HG02870 (cell line): Measurements from ENCODE around the gene AFTPH.
A peak's percentile ranks its signal among the peaks of the same experiment; 100 is the strongest.

Experiments
- ATAC-seq: cut with Tn5 transposase; IDR thresholded peaks from one replicate; pipeline ENCODE4 v1.9.1; 2021; ENCODE audit warnings: mild to moderate bottlenecking, moderate library complexity; ENCODE audit not compliant: unreplicated experiment

The AFTPH gene

GRCh38 chr2:64582774-64583340 is 58.7 kb downstream of the AFTPH start:
- peak; percentile 85 for ATAC-seq

GRCh38 chr2:64586054-64586453 is 61.9 kb downstream of the AFTPH start:
- no peak for ATAC-seq

- ATAC-seq = no peak
Observed at GRCh38 chr2:64586883-64587481, 62.9 kb downstream of the AFTPH start.

GRCh38 chr2:64587561-64587960 is 63.4 kb downstream of the AFTPH start:
- no peak for ATAC-seq

GRCh38 chr2:64591188-64591587 is 67.1 kb downstream of the AFTPH start:
- no peak for ATAC-seq

- no peak for ATAC-seq
Observed at GRCh38 chr2:64593035-64593655, 69.0 kb downstream of the AFTPH start.

- ATAC-seq = no peak
Observed at GRCh38 chr2:64594226-64594989, 70.3 kb downstream of the AFTPH start.

- no peak for ATAC-seq
Observed at GRCh38 chr2:64595397-64596176, 71.5 kb downstream of the AFTPH start.

GRCh38 chr2:64598226-64598625 is 74.1 kb downstream of the AFTPH start:
- ATAC-seq = no peak

- no peak for ATAC-seq
Observed at GRCh38 chr2:64599469-64599868, 75.3 kb downstream of the AFTPH start.

GRCh38 chr2:64601034-64601754 is 77.1 kb downstream of the AFTPH start:
- ATAC-seq = no peak

GRCh38 chr2:64601785-64602391 is 77.8 kb downstream of the AFTPH start:
- ATAC-seq = no peak

- no peak for ATAC-seq
Observed at GRCh38 chr2:64602436-64602835, 78.3 kb downstream of the AFTPH start.

GRCh38 chr2:64604155-64604554 is 80.0 kb downstream of the AFTPH start:
- ATAC-seq = no peak

- no peak for ATAC-seq
Observed at GRCh38 chr2:64605026-64605471, 80.9 kb downstream of the AFTPH start.

GRCh38 chr2:64605991-64606478 is 81.9 kb downstream of the AFTPH start:
- ATAC-seq = no peak

GRCh38 chr2:64606479-64607363 is 82.6 kb downstream of the AFTPH start:
- ATAC-seq = peak; percentile 88

GRCh38 chr2:64607381-64608304 is 83.5 kb downstream of the AFTPH start:
- ATAC-seq = no peak
